Left ventricle myocardium superior (tissue), 1 donor: ENCODE data around the gene P2RY14. TPM values are rescaled to one million over a fixed set of nuclear protein-coding genes. Genes with fewer than 3 reads are reported as not detected.
"Not testable (repeated sequence)": the region's sequence is repeated elsewhere in the genome, so short reads cannot be mapped to it uniquely, and the experiment has no call there.

Source experiments
- ATAC-seq: fragments of 200-7000 bp; cut with Tn5 transposase; one replicate; pipeline ENCODE4 v1.9.1; 2020; ENCODE audit warnings: mild to moderate bottlenecking, moderate library complexity
- DNase-seq: peaks from one replicate; pipeline ENCODE4 v3.0.0-alpha.2; 2020
- intact Hi-C: fragments of 100-400 bp; cut with micrococcal nuclease; formaldehyde crosslinking; loops from one replicate; pipeline ENCODE4 v1.11.0; 2022
- total RNA-seq: library from RNA; stranded (reverse); fragmentation: NEBNext Ultra II Directional; extraction: Animal tissue kit (Norgen Biotek cat#: 25700); gene quantifications from one replicate; pipeline ENCODE4 v1.2.1, GENCODE V29; 2021
- donor health status: DM: no; HTN: yes; CAD: no; lungs with severe emphysema.

P2RY14 gene
- total RNA-seq, 1 donor from 2014 or later = 4.4 TPM

- ATAC-seq (no peak), DNase-seq (no peak)
- intact Hi-C loops = no loop called here
Measured at GRCh38 chr3:151268267-151269235, 9.8 kb downstream of the P2RY14 start.

GRCh38 chr3:151267066-151267465 lies 11.3 kb downstream of the P2RY14 start:
- DNase-seq (no peak), ATAC-seq (no peak)
- intact Hi-C loops = no loop called here

- DNase-seq (no peak), ATAC-seq (peak; percentile 68)
- intact Hi-C loops = no loop called here
Measured at GRCh38 chr3:151265866-151266265, 12.5 kb downstream of the P2RY14 start.

- intact Hi-C loops = no loop called here
- no peak for DNase-seq
Measured at GRCh38 chr3:151265166-151265565, 13.2 kb downstream of the P2RY14 start.

GRCh38 chr3:151264605-151265004 lies 13.7 kb downstream of the P2RY14 start:
- no peak for DNase-seq
- intact Hi-C loops = no loop called here
- ATAC-seq = no peak

More at GRCh38 chr3:151265166-151265565, 13.2 kb downstream of the P2RY14 start:
- no peak for ATAC-seq

- ATAC-seq (no peak), DNase-seq (no peak)
- intact Hi-C loops = no loop called here
Measured at GRCh38 chr3:151262871-151263525, 15.3 kb downstream of the P2RY14 start.

- ATAC-seq = no peak
- no peak for DNase-seq
- intact Hi-C loops = no loop called here
Measured at GRCh38 chr3:151259664-151260063, 18.7 kb downstream of the P2RY14 start.

GRCh38 chr3:151256749-151257148 lies 21.6 kb downstream of the P2RY14 start:
- DNase-seq (no peak), ATAC-seq (no peak)
- intact Hi-C loops = no loop called here

- intact Hi-C loops = no loop called here
- peak; percentile 57 for ATAC-seq
Measured at GRCh38 chr3:151248772-151249337, 29.5 kb downstream of the P2RY14 start.

GRCh38 chr3:151242006-151242405 lies 36.3 kb downstream of the P2RY14 start:
- intact Hi-C loops, DNase-seq, ATAC-seq: not testable (repeated sequence)

More at GRCh38 chr3:151248772-151249337, 29.5 kb downstream of the P2RY14 start:
- no peak for DNase-seq

GRCh38 chr3:151236736-151237135 lies 41.6 kb downstream of the P2RY14 start:
- intact Hi-C loops = no loop called here
- no peak for ATAC-seq
- DNase-seq = no peak

GRCh38 chr3:151236316-151236715 lies 42.0 kb downstream of the P2RY14 start:
- intact Hi-C loops = no loop called here
- ATAC-seq (no peak), DNase-seq (no peak)

- ATAC-seq = no peak
- no peak for DNase-seq
- intact Hi-C loops = no loop called here
Measured at GRCh38 chr3:151234825-151235224, 43.5 kb downstream of the P2RY14 start.

- no peak for ATAC-seq
- intact Hi-C loops = no loop called here
Measured at GRCh38 chr3:151232991-151233390, 45.4 kb downstream of the P2RY14 start.

GRCh38 chr3:151232403-151232802 lies 45.9 kb downstream of the P2RY14 start:
- ATAC-seq, intact Hi-C loops, DNase-seq: not testable (repeated sequence)

More at GRCh38 chr3:151232991-151233390, 45.4 kb downstream of the P2RY14 start:
- no peak for DNase-seq

- DNase-seq = no peak
- intact Hi-C loops = no loop called here
- ATAC-seq = no peak
Measured at GRCh38 chr3:151230646-151231045, 47.7 kb downstream of the P2RY14 start.

- intact Hi-C loops = loop anchor here (2.0 to 5.0 kb wide), 2 partner anchors 52 to 61 kb away; no protein-coding TSS in a partner anchor
- ATAC-seq = peak; percentile 63
- DNase-seq = no peak
Measured at GRCh38 chr3:151228666-151229040, 49.7 kb downstream of the P2RY14 start.

GRCh38 chr3:151227807-151228665 lies 50.3 kb downstream of the P2RY14 start:
- ATAC-seq = peak; percentile 92
- intact Hi-C loops = loop anchor here (2.0 to 5.0 kb wide), 2 partner anchors 53 to 61 kb away; no protein-coding TSS in a partner anchor

More at GRCh38 chr3:151227807-151228665, 50.3 kb downstream of the P2RY14 start:
- peak; percentile 73 for DNase-seq
